ENCODE results near the gene CCNG2.

The CCNG2 gene

DNA sequence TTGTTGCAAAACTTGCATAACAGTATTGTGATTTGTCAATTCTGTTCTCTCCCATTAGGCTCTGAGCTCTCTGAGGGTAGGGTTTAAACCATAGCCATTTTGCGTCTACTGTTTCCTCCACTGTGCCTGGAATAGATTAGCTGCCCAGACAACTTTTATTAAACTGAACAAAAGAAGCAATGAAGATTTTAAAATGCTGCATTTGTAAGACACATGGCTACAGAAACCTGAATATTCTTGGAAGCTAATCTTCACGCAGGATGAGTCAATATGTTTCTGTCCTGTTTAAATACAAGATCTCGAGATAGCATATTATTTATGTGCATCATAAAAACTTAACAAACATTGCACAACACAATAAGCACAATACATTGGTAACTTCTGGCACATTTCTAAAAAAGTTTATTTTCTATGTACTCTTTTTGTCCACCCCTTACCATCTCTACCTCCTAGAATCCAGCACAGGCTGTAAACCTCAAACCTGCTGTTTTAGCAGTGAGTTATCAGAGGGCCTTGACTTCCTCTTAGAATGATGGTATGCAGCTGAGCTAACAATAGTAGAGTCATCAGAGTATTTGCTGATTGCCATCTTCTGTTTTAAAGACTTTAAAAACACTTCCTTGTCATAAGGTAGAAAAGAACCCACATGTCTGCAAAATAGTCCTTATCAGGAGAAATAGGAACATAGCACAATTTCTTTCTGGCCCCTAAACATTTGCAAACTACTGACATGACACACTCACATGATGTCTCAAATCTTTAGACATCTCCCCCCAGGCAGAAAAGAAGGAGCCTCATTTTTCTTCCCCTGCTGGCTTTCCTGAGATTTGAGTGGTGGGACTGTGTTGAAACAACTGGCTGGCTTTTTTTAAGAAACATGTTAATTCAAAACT lies 10.6 kb upstream of the CCNG2 start:
- no peak for DNase-seq (ENCODE audit: low read depth in 3 of 3, low spot score in 1 of 3)

DNA sequence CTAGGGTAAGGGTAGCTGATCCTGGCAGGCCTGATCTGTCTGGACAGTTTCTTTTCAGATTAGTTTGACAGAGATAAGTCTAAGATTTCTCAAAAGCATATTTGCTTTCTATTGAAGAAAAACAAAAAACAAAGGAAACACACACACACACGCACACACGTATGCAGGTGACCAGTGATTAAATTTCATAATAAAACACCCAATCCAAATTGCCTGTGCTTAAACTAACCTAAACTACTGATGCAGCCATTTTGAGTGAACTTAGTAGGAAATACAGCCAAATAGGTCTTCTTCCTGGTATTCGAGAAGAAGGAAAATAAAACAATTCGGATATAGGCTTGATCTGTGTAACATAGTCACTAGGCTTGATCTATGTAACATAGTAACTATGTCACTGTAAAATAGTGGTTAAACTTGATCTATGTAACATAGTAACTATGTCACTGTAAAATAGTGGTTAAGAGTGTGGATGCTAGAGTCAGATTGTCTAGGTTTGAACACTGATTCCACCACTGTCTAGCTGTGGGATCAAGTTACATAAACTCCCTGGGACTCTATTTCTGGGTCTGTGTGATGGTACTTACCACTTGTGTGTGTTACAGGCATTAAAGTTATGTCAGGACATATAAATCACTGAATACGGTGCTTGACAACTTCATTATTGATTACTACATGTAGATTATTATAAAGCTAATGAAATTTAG lies 9.8 kb upstream of the CCNG2 start:
- no peak for DNase-seq (ENCODE audit: low read depth in 3 of 3, low spot score in 1 of 3)

DNA sequence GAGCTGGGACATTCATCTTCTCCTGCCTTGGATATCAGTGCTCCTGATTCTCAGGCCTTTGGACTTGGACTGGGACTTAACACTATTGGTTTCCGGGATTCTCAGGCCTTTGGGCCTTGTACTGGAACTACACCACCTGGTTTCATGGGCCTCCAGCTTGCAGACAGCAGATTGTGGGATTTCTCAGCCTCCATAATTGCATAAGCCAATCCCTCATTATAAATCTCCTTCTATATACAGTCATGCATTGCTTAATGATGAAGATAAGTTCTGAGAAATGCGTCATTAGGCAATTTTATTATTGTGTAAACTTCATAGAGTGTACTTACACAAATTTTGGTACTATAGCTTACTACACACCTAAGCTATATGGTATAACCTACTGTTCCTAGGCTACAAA lies 8.9 kb upstream of the CCNG2 start:
- no peak for DNase-seq (ENCODE audit: low read depth in 3 of 3, low spot score in 1 of 3)

DNA sequence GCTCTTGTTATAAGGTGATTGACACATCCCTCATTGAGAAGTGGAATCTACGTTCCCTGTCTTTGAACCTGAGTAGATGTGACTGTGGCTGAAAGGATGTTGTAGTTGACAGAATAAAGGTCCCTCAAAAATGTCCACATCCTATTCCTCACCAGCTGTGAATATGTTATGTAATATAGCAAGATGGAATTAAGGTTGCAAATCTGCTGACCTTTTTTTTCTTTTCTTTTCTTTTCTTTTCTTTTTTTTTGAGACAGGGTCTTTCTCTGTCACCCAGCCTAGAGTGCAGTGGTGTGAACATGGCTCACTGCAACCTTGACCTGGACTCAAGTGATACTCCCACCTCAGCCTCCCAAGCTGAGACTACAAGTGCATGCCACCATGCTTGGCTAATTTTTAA lies 7.2 kb upstream of the CCNG2 start:
- DNase-seq (ENCODE audit: low read depth in 3 of 3, low spot score in 1 of 3): no peak

DNA sequence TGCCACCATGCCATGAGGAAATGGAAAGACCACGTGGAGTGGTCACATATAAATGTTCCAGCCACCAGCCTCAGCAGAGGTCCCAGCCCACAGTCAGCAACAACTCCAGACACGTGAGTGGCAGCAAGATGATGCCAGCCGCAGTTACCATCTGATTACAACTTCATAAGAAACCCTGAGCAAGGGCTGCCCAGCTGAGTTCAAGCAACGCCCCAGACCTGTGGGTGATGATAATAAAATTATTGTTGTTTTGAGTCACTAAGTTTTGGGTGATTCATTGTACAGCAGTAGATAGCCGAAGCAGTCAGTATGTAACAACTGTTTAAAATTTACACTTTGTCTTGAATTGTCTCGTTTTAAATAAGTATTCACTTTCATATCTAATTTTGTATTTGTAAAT lies 5.8 kb upstream of the CCNG2 start:
- no peak for DNase-seq (ENCODE audit: low read depth in 3 of 3, low spot score in 1 of 3)

DNA sequence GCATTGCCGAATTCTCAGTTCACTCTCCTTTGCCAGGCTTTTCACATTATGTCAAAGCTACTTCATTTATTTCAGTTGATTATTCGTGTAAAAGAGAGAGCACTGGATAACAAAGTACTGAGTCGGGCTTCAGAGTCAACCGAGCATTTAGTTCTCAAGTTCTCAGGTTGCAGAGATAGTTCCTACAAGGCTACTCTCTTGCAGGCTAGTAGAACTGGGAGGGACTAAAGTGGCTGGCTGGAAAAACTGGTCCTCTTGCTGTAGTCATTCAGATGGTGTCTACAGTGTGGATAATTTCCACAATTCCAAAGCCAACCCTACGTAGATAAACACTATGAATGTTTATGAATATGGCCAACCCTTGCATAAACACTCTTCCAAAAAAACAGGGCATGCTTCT lies 4.6 kb upstream of the CCNG2 start:
- no peak for DNase-seq (ENCODE audit: low read depth in 3 of 3, low spot score in 1 of 3)

DNA sequence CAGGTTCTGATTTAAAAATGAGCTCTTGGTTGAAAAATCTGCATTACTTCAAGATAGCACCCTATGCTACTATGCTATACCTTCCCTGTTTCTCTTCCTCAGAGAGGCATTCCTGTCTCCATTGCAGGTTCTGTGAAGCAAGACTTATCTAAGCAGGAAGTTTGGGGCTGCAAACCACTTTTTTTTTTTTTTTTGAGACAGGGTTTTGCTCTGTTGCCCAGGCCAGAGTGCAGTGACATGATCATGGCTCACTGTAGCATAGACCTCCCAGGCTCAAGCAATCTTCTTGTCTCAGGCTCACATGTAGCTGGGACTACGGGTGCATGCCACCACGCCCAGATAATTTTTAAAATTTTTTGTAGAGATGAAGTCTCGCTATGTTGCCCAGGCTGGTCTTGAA lies 4.0 kb upstream of the CCNG2 start:
- DNase-seq (ENCODE audit: low read depth in 3 of 3, low spot score in 1 of 3): no peak

DNA sequence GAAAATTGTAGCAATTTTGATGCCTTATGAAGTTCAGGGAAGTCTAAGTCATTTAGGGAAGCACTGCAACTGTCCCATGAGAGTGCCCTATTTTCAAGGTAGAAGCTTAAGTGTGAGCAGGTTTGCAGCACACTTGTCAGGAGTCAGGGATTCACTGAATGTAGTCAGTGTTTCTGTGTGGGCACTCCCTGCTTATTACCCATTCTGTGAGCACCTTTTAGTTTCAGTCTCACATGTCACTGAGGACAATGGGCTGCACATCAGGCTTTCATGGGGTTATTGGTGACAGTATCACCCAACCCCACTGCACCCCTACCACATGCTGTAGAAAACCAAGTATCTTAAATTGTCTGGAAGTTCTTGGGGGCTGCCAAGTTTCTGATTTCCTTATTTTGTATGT lies 2.9 kb upstream of the CCNG2 start:
- DNase-seq (ENCODE audit: low read depth in 3 of 3, low spot score in 1 of 3): no peak

DNA sequence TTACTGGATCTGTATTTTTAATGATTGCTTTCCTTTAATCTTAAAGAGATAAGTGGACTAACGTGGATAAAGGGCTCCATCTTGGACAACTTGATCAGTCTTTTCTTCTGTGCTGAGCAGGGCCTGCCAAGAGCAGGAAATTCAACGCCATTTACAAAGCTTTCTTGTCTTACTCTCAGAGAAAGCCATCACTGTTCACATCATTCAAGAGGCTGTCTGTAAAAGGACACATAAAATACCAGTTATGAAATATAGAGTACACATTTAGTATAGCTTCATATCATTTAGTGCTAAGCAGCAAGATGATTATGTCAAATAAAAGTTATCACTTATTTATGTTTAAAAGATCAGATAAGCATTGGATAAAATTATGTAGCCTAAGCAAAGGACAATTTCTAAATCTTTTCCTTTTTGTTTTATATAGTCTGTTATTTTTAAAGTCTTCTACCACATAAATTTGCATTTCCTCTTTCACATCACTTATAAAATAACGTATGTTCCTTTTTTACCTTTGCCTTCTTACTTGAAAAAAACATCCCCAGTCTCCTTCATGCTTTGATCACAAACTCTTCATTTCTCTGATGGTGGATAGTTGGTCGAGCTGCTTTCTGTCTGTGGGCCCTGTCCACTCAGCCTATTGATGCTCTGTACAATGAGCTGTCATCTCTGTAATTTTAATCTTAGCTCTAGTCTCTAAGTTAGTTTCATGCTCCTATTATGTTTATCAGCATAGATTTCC lies 2.1 kb upstream of the CCNG2 start:
- no peak for DNase-seq (ENCODE audit: low read depth in 3 of 3, low spot score in 1 of 3)

DNA sequence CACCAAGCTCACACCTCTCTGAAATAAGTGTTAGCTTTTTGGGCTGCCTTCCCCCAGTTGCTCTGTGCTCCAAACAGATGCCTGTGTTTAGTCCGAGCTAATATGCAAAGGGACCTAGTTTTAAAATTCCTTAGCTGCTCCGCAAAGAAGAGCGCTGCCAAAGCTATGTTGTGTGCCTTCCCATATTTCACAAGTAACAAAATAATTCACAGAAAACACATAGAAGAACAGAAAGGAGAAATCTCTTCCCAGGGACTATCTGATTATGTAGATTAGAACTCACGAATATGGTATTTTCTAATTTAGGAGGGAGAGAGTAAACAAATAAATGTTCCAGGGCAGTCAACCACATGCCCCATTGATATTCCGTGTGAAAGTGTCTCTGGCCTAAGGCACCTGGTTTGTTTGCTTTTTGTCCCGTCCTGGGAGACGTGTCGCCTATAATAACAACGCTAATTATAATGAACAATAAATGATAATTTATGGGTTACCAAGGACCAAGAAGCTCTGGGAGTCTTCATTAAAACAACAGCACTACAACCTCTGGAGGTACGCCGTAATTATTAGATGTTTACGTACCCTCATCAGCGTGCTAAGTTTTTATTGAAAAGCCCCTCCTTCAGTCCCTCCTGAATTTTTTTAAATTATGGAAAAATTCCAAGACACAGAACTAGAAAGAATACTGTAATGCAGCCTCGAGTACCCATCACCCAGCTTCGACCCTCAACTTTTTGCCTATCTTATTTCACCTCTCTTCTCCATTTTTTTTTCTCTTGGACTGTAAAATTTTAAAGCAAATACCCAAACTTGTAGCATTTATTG lies 1.2 kb upstream of the CCNG2 start:
- no peak for DNase-seq (ENCODE audit: low read depth in 3 of 3, low spot score in 1 of 3)

DNA sequence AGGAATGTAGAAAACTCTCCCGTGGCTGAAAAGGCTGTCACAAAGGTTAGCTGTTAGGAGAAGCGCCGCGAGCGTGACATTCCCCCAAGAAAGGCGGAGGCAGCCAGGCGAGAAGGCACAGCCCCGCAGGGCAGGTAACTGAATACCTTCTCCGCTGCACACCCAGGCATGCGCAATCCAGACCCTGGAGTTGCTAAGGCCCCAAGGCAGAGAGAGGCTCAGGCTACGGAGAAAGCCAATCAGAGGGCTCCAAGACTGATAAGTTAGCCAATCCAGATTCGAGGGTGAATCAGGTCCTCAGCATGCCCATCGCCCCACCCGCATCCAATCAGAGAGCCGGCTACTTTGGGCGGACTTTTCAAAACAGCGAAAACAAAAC lies 485 bp upstream of the CCNG2 start:
- peak; percentile 84 to 92 (median 91) for DNase-seq (ENCODE audit: low read depth in 3 of 3, low spot score in 1 of 3)

DNA sequence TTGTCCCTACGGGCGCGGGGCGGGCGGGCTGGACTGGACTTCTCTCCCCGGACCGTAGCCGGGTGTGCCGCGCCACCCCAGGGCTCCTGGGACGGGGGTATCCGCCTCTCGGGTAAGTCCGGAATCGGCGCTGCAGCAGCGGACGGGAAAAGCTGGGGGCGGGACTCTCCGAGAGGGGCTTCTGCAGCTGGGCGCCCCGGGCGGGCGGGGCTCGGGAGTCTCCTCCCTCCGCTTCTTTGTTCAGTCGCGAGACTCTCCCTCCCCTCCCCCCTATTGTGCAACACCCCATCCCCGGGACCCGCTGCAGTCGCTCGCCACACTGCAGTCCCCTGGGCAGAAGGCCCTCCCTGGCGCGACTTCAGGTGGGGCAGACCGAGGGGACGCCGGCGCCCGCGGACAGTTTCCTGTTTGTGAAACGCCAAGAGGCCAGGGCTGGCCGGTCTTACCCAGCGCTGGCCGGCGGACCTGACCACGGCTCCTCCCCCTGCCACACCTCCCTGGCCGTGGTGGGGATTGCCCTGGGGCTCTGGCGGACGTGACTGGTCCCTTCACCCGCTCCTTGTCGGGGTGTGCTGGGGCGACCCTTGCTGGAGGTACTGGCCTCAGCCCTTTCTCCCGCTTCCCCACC lies 966 bp downstream of the CCNG2 start:
- DNase-seq (ENCODE audit: low read depth in 3 of 3, low spot score in 1 of 3): peak; percentile 30 to 40 (median 35)

DNA sequence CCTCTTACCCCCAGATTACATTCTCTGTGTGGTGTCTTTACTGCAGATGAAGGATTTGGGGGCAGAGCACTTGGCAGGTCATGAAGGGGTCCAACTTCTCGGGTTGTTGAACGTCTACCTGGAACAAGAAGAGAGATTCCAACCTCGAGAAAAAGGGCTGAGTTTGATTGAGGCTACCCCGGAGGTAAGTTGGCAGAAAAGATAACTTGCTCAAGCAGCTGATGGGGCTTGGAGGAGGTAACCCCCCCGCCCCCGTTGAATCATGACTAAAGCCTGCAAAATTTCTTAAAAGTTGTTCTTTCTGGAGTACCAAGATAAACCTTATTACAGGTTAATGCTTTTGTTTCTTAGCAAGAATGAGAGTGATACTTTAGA lies 1.5 kb downstream of the CCNG2 start:
- DNase-seq (ENCODE audit: low read depth in 3 of 3, low spot score in 1 of 3): no peak

DNA sequence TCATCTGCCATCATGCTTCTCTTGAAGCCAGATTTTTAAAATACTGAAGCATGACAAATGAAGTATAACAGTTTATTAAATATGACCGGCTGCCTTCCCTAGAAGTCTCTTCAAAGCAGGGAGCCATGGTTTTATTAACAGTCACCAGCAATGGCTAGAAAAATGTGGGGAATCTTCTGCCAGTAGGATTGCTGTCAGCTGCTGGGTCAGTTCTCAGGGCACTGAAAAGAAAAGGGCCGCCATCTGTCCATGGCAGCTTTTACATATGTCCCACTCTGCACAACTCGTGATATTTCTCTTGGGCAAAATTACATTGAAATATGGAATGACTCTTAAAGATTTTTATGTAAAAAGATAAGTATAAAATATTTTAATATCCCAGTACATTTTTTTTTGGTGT lies 2.8 kb downstream of the CCNG2 start:
- DNase-seq (ENCODE audit: low read depth in 3 of 3, low spot score in 1 of 3): no peak

DNA sequence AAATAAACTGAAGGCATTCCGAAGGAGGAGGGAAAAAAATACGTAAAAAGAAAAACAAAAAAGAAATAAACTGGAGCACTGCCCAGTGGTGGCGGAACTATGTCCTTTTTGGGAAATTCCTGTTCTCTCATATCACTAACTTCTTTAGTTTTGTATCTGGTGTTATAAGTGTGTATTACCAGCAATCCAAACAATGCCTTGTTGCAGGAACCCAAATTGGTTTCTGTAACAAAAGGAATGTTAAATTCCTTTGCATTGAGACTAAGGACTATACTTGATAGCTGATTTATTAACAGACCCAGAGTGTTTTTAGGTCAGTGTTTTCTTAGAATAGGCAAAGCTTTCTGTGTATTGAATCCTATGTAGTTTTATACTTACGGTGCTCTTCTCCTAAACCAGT lies 6.6 kb downstream of the CCNG2 start:
- no peak for DNase-seq (ENCODE audit: low read depth in 3 of 3, low spot score in 1 of 3)

DNA sequence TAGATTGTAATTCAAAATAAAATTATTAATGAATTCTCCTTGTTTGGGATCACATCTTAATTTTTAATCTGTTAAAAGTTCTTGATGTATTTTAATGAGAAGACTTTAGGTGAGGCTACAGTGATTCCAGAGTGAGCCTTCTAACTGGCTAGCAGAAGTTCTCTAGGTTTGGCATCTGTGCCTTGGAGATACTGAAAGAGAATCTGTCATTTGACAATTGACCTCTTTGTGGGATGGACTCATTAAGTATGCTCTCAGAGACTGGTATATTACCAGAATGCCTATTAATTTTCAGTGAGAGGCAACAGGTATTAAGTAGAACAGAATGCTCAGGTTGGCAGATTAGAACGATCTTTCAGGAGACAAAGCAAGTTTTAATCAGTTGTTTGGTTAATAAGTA lies 10.2 kb downstream of the CCNG2 start:
- DNase-seq (ENCODE audit: low read depth in 3 of 3, low spot score in 1 of 3): no peak

DNA sequence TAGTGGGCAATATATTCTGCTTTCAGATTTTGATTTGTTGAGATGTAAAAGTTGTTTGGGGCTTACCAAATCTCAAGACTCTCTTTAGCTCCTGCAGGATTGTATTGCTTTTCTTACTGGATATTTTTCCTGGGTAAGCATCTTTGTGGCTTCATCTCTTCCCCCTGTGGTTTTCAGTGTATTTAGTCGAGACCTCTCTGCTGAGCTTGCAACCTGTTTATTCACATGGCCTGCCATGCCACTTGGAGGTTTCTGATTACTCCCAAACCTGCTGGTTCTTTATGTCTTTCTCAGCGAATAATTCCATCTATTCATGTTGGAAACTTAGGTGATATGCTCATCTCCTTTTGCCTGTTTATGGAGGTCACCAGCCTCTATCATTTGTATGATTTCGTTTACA lies 10.9 kb downstream of the CCNG2 start:
- no peak for DNase-seq (ENCODE audit: low read depth in 3 of 3, low spot score in 1 of 3)

DNA sequence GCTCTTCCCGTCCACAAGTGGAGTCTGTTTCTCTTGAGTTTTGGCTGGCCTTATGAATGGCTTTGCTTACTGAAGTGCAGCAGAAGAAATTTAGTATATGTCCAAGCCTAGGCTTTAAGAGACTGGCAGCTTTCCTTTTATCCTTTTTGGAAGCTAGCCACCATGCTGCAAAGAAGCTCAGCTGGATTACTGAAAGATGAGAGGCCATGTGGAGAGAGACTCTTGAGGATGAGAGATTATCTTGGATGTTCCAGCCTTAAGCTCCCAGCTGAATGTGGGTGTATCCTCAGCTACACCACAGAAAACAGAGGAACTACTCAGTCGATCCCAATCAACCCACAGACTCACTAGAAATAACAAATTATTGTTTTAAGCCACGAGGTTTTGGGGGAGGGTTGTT lies 12.5 kb downstream of the CCNG2 start:
- no peak for DNase-seq (ENCODE audit: low read depth in 3 of 3, low spot score in 1 of 3)

DNA sequence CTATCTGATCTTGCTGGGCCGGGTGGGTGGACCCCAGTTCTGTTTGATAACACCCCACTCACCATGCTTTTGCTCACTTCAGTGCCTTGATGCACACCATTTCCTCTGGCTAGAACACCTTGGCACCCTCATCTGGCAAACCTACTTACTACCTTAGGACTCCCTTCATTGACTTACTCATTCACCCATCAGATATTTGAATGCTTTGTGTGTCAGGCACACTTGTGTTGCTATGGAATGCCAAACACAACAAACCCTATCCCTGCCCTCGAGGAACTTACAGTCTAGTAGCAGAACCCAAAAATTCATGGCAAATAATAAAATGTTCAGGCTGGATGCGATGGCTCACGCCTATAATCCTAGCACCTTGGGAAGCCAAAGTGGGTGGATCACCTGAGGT lies 13.9 kb downstream of the CCNG2 start:
- DNase-seq (ENCODE audit: low read depth in 3 of 3, low spot score in 1 of 3): no peak

DNA sequence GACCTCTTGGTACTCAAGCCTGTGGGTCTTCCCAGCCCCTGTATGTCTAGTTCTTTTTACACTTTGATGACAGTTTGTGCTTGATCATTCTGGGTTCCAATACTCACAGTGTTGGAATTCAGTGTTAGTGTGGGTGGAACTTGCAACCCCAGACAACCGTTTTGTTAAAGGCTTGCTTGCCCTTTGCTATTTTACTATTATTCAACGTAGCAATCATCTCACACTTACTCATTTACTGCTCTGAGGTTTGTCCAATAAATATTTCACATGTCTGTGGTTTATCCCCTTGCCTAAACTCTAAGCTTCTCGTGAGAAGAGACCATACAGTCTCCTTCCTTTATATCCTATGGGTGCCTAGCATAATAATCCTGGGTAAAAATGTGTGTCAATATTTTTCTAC lies 15.3 kb downstream of the CCNG2 start:
- DNase-seq (ENCODE audit: low read depth in 3 of 3, low spot score in 1 of 3): no peak

DNA sequence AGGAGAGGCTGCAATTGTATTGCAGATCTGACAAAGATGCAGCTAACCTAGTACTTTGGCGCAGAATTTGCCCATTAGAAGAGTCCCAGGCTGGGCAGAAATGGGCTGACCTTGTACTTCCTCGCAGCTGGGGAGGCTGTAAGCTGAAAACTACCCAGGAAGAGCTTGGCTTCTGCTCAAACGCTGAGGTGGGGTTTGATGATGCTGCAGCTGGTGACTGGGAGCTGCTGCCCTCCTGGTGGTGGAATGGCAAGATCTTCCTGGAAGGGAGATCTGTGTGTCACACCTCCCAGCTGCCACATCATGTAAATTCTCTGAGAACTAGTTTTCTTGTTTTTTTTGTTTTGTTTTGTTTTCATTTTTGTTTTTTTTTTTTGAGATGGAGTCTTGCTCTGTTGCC lies 17.4 kb downstream of the CCNG2 start:
- no peak for DNase-seq (ENCODE audit: low read depth in 3 of 3, low spot score in 1 of 3)
